Fibroblast of lung (primary cell): Measurements from ENCODE around the gene NPTX1.

ENCODE experiments used
- CTCF ChIP-seq, 2 donors: IDR thresholded peaks in 1 of 2; conservative IDR thresholded peaks in 1 of 2; 1 replicate in 1 of 2; 2 replicates in 1 of 2; pipeline ENCODE4 v1.5.1; 2011 to 2012; ENCODE audit warnings: low read length in 2 of 2, control low read depth in 1 of 2, inconsistent platforms in 1 of 2, low read depth in 1 of 2, mild to moderate bottlenecking in 1 of 2
- EZH2 ChIP-seq: IDR thresholded peaks from 2 replicates; pipeline ENCODE4 v1.5.1; 2012; ENCODE audit warnings: low read length, control low read depth, mild to moderate bottlenecking; ENCODE audit errors: missing control alignments

DNA sequence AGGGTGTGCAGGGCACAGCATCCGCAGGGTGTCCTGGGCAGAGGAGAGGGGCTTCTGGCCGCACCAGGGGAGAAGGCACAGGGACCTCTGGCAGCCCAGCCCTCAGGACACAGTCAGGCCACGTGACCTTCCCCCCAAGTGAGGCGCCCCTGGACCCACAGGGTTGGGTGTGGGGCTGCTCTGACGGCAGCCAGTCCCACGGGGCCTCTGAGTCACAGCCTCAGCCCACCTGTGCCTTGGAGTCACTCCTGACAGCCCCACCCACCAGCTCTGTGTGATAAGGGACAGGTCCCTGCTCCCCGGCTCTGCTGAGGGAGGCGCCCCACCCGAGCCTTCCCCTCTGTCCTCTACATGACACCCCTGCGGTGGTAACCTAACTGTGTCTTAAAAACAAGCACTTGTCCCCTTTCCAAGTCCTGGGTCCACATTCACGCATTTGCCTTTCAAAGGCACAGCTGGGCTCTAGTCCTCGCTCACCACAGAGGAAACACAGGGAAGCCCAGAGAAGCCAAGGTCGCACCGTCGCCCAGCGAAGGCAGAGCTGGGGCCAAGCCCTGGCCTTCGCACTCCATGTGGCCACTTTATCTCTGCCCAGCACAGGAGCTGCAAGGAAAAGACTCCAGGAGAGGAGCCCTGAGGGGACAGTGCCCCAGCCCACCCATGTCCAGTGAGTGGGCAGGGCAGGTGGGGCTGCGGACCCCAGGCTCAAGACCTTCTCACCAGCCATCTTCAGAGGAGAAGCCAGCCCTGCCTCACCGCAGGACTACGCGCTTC, 5.1 kb upstream of the NPTX1 start:
- TF ChIP-seq CTCF (conservative IDR thresholded peaks at IDR 0.05 in 1 of 2, IDR thresholded peaks at IDR 0.05 in 1 of 2; ENCODE audit: low read depth in 1 of 2, low read length in 2 of 2) (no peak), EZH2 (no peak)
